ENCODE data around the gene SNX7. TPM values are rescaled to one million over a fixed set of nuclear protein-coding genes. Genes with fewer than 3 reads are reported as not detected.
A peak's percentile ranks its signal among the peaks of the same experiment; 100 is the strongest.

The SNX7 gene
- total and polyA plus RNA-seq, 12 donors = 3.6 to 24.8 (median 15.2) TPM

- TF ChIP-seq CTCF (IDR thresholded peaks at IDR 0.05) = no peak
- 93 to 100% methylated on average over 2 of the region's 2 CpGs for WGBS, 2 donors
- Histone ChIP-seq H3K36me3 (peaks cover 0 to 44% (median 14%) of the 10 kb centered on the region in 9 donors), H3K4me3 (no peak overlapping the region), H3K9me3 (no peaks in the 10 kb centered on the region), H3K27ac (no peak overlapping the region), H3K27me3 (no peaks in the 10 kb centered on the region), H3K4me1 (peaks cover 0 to 10% (median 0%) of the 10 kb centered on the region in 9 donors)
- intact Hi-C loops (cut with DNase I) = no loop called here
- no peak for ATAC-seq
- DNase-seq = no peak
These were observed 26.7 kb downstream of the SNX7 start for GRCh38 chr1:98688110-98688739.

GRCh38 chr1:98690576-98690975 is 29.1 kb downstream of the SNX7 start:
- H3K4me1 ChIP-seq = peaks cover 0 to 13% (median 0%) of the 10 kb centered on the region in 9 donors
- H3K27ac ChIP-seq = no peak overlapping the region
- H3K4me3 ChIP-seq = no peak overlapping the region
- H3K27me3 ChIP-seq = no peaks in the 10 kb centered on the region
- intact Hi-C loops (cut with DNase I) = no loop called here
- H3K36me3 ChIP-seq = peaks cover 0 to 41% (median 7%) of the 10 kb centered on the region in 9 donors
- H3K9me3 ChIP-seq = no peaks in the 10 kb centered on the region
- DNase-seq (no peak), ATAC-seq (no peak)
- TF ChIP-seq CTCF (IDR thresholded peaks at IDR 0.05) = no peak

- H3K9me3 ChIP-seq = no peaks in the 10 kb centered on the region
- WGBS, 2 donors = 59 to 72% methylated on average over 2 of the region's 2 CpGs
- peaks cover 0 to 28% (median 0%) of the 10 kb centered on the region in 9 donors for H3K36me3 ChIP-seq
- peak overlapping the region in 1 of 10 donors; percentile 36 for H3K27ac ChIP-seq
- H3K4me1 ChIP-seq = peaks cover 0 to 13% (median 0%) of the 10 kb centered on the region in 9 donors
- no peak for DNase-seq
- no peak overlapping the region for H3K4me3 ChIP-seq
- intact Hi-C loops (cut with DNase I) = no loop called here
- TF ChIP-seq CTCF (IDR thresholded peaks at IDR 0.05) = no peak
- peak in 7 of 8 donors; percentile 43 to 96 (median 83) for ATAC-seq
- no peaks in the 10 kb centered on the region for H3K27me3 ChIP-seq
These were observed 31.0 kb downstream of the SNX7 start for GRCh38 chr1:98692482-98692881.

- Histone ChIP-seq H3K27me3 (no peaks in the 10 kb centered on the region), H3K9me3 (no peaks in the 10 kb centered on the region), H3K27ac (peak overlapping the region in 2 of 10 donors; percentile 36 to 53), H3K4me3 (no peak overlapping the region), H3K4me1 (peaks cover 0 to 13% (median 0%) of the 10 kb centered on the region in 9 donors), H3K36me3 (peaks cover 0 to 25% (median 0%) of the 10 kb centered on the region in 9 donors)
- TF ChIP-seq CTCF (IDR thresholded peaks at IDR 0.05) = no peak
- WGBS, 2 donors = 51 to 64% methylated on average over 2 of the region's 2 CpGs
- intact Hi-C loops (cut with DNase I) = no loop called here
- ATAC-seq (peak in 5 of 8 donors; percentile 42 to 86 (median 76)), DNase-seq (no peak)
These were observed 31.9 kb downstream of the SNX7 start for GRCh38 chr1:98693385-98693784.
